ENCODE results near the gene DEPDC5.
A peak's percentile ranks its signal among the peaks of the same experiment; 100 is the strongest.
"Not testable (repeated sequence)": the region's sequence is repeated elsewhere in the genome, so short reads cannot be mapped to it uniquely, and the experiment has no call there.

The DEPDC5 gene

GRCh38 chr22:31738566-31738965 is 15.3 kb upstream of the DEPDC5 start:
- Histone ChIP-seq H3K36me3 (ENCODE audit: insufficient read depth, insufficient read length, low read length) (peaks cover 27% of the 10 kb centered on the region), H3K4me3 (ENCODE audit: insufficient read length, low read depth) (no peak overlapping the region), H3K27me3 (ENCODE audit: insufficient read depth, insufficient read length) (no peaks in the 10 kb centered on the region), H3K4me1 (ENCODE audit: insufficient read depth, insufficient read length) (no peaks in the 10 kb centered on the region), H3K9ac (ENCODE audit: insufficient read length, low read depth) (no peak overlapping the region), H3K9me3 (ENCODE audit: insufficient read depth, low read length) (no peaks in the 10 kb centered on the region)
- DNase-seq (ENCODE audit: low read depth, low spot score) = no peak
- TF ChIP-seq YY1 (IDR thresholded peaks at IDR 0.05; ENCODE audit: insufficient read depth, insufficient read length) (no peak), ZNF274 (IDR thresholded peaks at IDR 0.05; ENCODE audit: low read depth, low read length) (no peak), SUZ12 (IDR thresholded peaks at IDR 0.05; ENCODE audit: extremely low read depth, insufficient read depth, insufficient read length) (no peak)

DNA sequence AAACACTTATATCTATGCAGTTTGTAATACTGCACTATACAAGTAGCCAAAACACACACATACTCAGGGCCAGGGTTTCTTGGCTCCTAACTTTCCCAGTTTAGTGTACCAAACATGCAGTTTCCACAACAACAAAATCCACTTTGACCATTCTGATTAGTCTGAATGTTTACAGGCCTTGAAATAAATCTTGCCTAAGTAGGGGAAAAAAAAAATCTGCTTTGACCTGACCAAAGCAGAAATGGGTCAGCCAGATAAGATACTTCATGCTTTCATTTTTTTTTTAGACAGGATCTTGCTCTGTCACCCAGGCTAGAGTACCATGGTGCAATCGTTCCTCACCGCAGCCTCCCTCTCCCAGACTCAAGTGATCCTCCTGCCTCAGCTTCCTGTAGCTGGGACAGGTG is 14.0 kb upstream of the DEPDC5 start:
- Histone ChIP-seq H3K9me3 (ENCODE audit: insufficient read depth, low read length) (no peaks in the 10 kb centered on the region), H3K36me3 (ENCODE audit: insufficient read depth, insufficient read length, low read length) (peaks cover 23% of the 10 kb centered on the region), H3K9ac (ENCODE audit: insufficient read length, low read depth) (no peak overlapping the region), H3K4me3 (ENCODE audit: insufficient read length, low read depth) (no peak overlapping the region), H3K4me1 (ENCODE audit: insufficient read depth, insufficient read length) (no peaks in the 10 kb centered on the region), H3K27me3 (ENCODE audit: insufficient read depth, insufficient read length) (no peaks in the 10 kb centered on the region)
- TF ChIP-seq SUZ12 (IDR thresholded peaks at IDR 0.05; ENCODE audit: extremely low read depth, insufficient read depth, insufficient read length) (no peak), YY1 (IDR thresholded peaks at IDR 0.05; ENCODE audit: insufficient read depth, insufficient read length) (no peak), ZNF274 (IDR thresholded peaks at IDR 0.05; ENCODE audit: low read depth, low read length) (no peak)
- no peak for DNase-seq (ENCODE audit: low read depth, low spot score)

GRCh38 chr22:31740314-31740713 is 13.5 kb upstream of the DEPDC5 start:
- not testable (repeated sequence) for H3K9me3 ChIP-seq (ENCODE audit: insufficient read depth, low read length); H3K4me1 ChIP-seq (ENCODE audit: insufficient read depth, insufficient read length); H3K27me3 ChIP-seq (ENCODE audit: insufficient read depth, insufficient read length); H3K4me3 ChIP-seq (ENCODE audit: insufficient read length, low read depth); DNase-seq (ENCODE audit: low read depth, low spot score); H3K9ac ChIP-seq (ENCODE audit: insufficient read length, low read depth)
- H3K36me3 ChIP-seq (ENCODE audit: insufficient read depth, insufficient read length, low read length) = peaks cover 23% of the 10 kb centered on the region

- H3K9me3 ChIP-seq (ENCODE audit: insufficient read depth, low read length) = no peaks in the 10 kb centered on the region
- H3K4me1 ChIP-seq (ENCODE audit: insufficient read depth, insufficient read length) = no peaks in the 10 kb centered on the region
- TF ChIP-seq SUZ12 (IDR thresholded peaks at IDR 0.05; ENCODE audit: extremely low read depth, insufficient read depth, insufficient read length) = no peak
- TF ChIP-seq YY1 (IDR thresholded peaks at IDR 0.05; ENCODE audit: insufficient read depth, insufficient read length) = no peak
- no peak for TF ChIP-seq ZNF274 (IDR thresholded peaks at IDR 0.05; ENCODE audit: low read depth, low read length)
- no peaks in the 10 kb centered on the region for H3K27me3 ChIP-seq (ENCODE audit: insufficient read depth, insufficient read length)
- H3K36me3 ChIP-seq (ENCODE audit: insufficient read depth, insufficient read length, low read length) = peaks cover 22% of the 10 kb centered on the region
- DNase-seq (ENCODE audit: low read depth, low spot score) = no peak
- H3K9ac ChIP-seq (ENCODE audit: insufficient read length, low read depth) = no peak overlapping the region
- no peak overlapping the region for H3K4me3 ChIP-seq (ENCODE audit: insufficient read length, low read depth)
These were observed 11.7 kb upstream of the DEPDC5 start for GRCh38 chr22:31742115-31742514.

GRCh38 chr22:31742682-31743081 is 11.1 kb upstream of the DEPDC5 start:
- Histone ChIP-seq H3K27me3 (ENCODE audit: insufficient read depth, insufficient read length) (no peaks in the 10 kb centered on the region), H3K9me3 (ENCODE audit: insufficient read depth, low read length) (no peaks in the 10 kb centered on the region), H3K4me1 (ENCODE audit: insufficient read depth, insufficient read length) (no peaks in the 10 kb centered on the region), H3K36me3 (ENCODE audit: insufficient read depth, insufficient read length, low read length) (peaks cover 27% of the 10 kb centered on the region), H3K9ac (ENCODE audit: insufficient read length, low read depth) (no peak overlapping the region), H3K4me3 (ENCODE audit: insufficient read length, low read depth) (no peak overlapping the region)
- DNase-seq (ENCODE audit: low read depth, low spot score) = no peak
- TF ChIP-seq YY1 (IDR thresholded peaks at IDR 0.05; ENCODE audit: insufficient read depth, insufficient read length) (no peak), SUZ12 (IDR thresholded peaks at IDR 0.05; ENCODE audit: extremely low read depth, insufficient read depth, insufficient read length) (no peak), ZNF274 (IDR thresholded peaks at IDR 0.05; ENCODE audit: low read depth, low read length) (no peak)

DNA sequence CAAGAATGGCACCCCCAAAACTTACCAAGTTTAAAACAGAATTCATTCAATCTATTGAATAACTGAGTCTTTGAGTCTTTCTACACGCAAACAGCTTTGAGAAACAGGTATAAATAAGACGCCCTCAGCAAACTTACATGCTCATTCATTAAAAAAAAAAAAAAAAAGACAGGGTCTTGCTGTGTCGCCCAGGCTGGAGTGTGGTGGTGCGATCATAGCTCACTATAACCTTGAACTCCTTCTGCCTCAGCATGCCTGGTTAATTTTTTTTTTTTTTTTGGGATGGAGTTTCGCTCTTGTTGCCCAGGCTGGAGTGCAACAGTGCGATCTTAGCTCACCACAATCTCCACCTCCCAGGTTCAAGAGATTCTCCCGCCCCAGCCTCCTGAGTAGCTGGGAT is 9.9 kb upstream of the DEPDC5 start:
- H3K9me3 ChIP-seq (ENCODE audit: insufficient read depth, low read length) = no peaks in the 10 kb centered on the region
- H3K9ac ChIP-seq (ENCODE audit: insufficient read length, low read depth) = no peak overlapping the region
- no peak for DNase-seq (ENCODE audit: low read depth, low spot score)
- TF ChIP-seq YY1 (IDR thresholded peaks at IDR 0.05; ENCODE audit: insufficient read depth, insufficient read length) (no peak), ZNF274 (IDR thresholded peaks at IDR 0.05; ENCODE audit: low read depth, low read length) (no peak), SUZ12 (IDR thresholded peaks at IDR 0.05; ENCODE audit: extremely low read depth, insufficient read depth, insufficient read length) (no peak)
- no peak overlapping the region for H3K4me3 ChIP-seq (ENCODE audit: insufficient read length, low read depth)
- H3K4me1 ChIP-seq (ENCODE audit: insufficient read depth, insufficient read length) = no peaks in the 10 kb centered on the region
- peaks cover 22% of the 10 kb centered on the region for H3K36me3 ChIP-seq (ENCODE audit: insufficient read depth, insufficient read length, low read length)
- H3K27me3 ChIP-seq (ENCODE audit: insufficient read depth, insufficient read length) = no peaks in the 10 kb centered on the region

DNA sequence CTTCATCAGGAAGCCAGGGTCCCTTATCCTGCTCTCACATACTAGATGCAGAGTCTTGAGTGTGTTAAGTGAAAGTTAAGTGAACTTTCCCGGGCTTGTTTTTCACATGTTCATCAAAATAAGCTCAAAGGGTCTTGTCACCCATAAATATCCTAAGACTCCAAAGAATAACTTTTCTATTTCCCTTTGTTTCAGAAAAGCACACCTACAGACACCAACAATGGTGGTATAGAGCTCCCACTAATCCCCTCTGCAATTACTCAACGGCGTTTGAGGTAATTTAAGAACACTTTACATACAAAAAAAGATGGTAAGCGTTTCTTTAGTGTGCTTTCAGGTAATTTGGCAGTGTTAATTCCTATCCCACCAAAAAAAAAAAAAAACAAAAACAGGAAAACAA is 6.4 kb upstream of the DEPDC5 start:
- Histone ChIP-seq H3K4me1 (ENCODE audit: insufficient read depth, insufficient read length) (no peaks in the 10 kb centered on the region), H3K36me3 (ENCODE audit: insufficient read depth, insufficient read length, low read length) (peaks cover 10% of the 10 kb centered on the region), H3K9ac (ENCODE audit: insufficient read length, low read depth) (no peak overlapping the region), H3K4me3 (ENCODE audit: insufficient read length, low read depth) (no peak overlapping the region), H3K27me3 (ENCODE audit: insufficient read depth, insufficient read length) (no peaks in the 10 kb centered on the region), H3K9me3 (ENCODE audit: insufficient read depth, low read length) (no peaks in the 10 kb centered on the region)
- TF ChIP-seq SUZ12 (IDR thresholded peaks at IDR 0.05; ENCODE audit: extremely low read depth, insufficient read depth, insufficient read length) (no peak), YY1 (IDR thresholded peaks at IDR 0.05; ENCODE audit: insufficient read depth, insufficient read length) (no peak), ZNF274 (IDR thresholded peaks at IDR 0.05; ENCODE audit: low read depth, low read length) (no peak)
- DNase-seq (ENCODE audit: low read depth, low spot score) = no peak

GRCh38 chr22:31748490-31748889 is 5.3 kb upstream of the DEPDC5 start:
- TF ChIP-seq YY1 (IDR thresholded peaks at IDR 0.05; ENCODE audit: insufficient read depth, insufficient read length) = no peak
- TF ChIP-seq SUZ12 (IDR thresholded peaks at IDR 0.05; ENCODE audit: extremely low read depth, insufficient read depth, insufficient read length) = no peak
- TF ChIP-seq ZNF274 (IDR thresholded peaks at IDR 0.05; ENCODE audit: low read depth, low read length) = no peak
- no peaks in the 10 kb centered on the region for H3K9me3 ChIP-seq (ENCODE audit: insufficient read depth, low read length)
- no peaks in the 10 kb centered on the region for H3K4me1 ChIP-seq (ENCODE audit: insufficient read depth, insufficient read length)
- H3K9ac ChIP-seq (ENCODE audit: insufficient read length, low read depth) = peak overlapping the region; percentile 96
- no peak for DNase-seq (ENCODE audit: low read depth, low spot score)
- peaks cover 10% of the 10 kb centered on the region for H3K36me3 ChIP-seq (ENCODE audit: insufficient read depth, insufficient read length, low read length)
- H3K27me3 ChIP-seq (ENCODE audit: insufficient read depth, insufficient read length) = no peaks in the 10 kb centered on the region
- H3K4me3 ChIP-seq (ENCODE audit: insufficient read length, low read depth) = peak overlapping the region; percentile 86

Data from NT2/D1 (cell line).